GM19328 (cell line): ENCODE results near the gene HCFC2.
"Not testable (repeated sequence)": the region's sequence is repeated elsewhere in the genome, so short reads cannot be mapped to it uniquely, and the experiment has no call there.

Experiments used
- ATAC-seq: cut with Tn5 transposase; IDR thresholded peaks from one replicate; pipeline ENCODE4 v1.9.1; 2021; ENCODE audit warnings: mild to moderate bottlenecking, moderate library complexity; ENCODE audit not compliant: unreplicated experiment

Gene HCFC2

GRCh38 chr12:104064031-104064841, at the start of gene HCFC2:
TSS of gene HCFC2 (plus strand) at chr12:104064531. CDS start at chr12:104064561, 30 bp downstream.
- peak; percentile 88 for ATAC-seq

- not testable (repeated sequence) for ATAC-seq
These were observed 42.5 kb upstream of the HCFC2 start for GRCh38 chr12:104021862-104022261.

- no peak for ATAC-seq
These were observed 41.5 kb upstream of the HCFC2 start for GRCh38 chr12:104022786-104023185.

DNA sequence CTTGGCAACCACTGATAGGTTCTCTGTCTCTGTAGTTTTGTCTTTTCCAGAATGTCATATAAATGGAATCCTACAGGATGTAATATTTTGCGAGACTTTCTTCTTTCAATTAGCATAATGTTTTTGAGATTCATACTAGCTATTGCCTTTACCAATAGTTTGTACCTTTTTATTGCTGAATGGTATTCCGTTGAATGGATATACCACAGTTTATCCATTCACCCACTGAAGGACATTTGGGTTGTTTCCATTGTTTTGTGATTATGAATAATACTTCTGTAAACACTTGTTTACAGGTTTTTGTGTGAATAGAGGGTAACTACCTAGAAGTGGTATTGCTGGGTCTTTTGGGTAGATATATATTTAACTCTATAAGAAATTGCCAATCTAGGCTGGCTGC, 40.6 kb upstream of the HCFC2 start:
- no peak for ATAC-seq

DNA sequence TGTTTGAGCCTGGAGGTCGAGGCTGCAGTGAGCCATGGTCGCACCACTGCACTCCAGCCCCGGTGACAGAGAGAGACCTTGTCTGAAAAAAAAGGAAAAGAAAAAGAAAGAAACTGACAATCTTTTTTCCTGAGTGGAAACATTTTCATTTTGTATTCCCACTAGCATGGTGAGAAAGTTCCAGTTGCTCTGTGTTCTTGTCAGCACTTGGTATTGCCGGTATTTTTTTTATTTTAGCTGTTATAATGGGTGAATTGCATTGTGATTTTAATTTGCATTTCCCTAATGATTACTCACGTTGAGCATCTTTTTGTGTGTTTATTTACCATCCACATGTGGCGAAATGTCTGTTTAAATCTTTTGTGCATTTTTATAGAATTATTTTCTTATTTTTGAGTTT, 40.0 kb upstream of the HCFC2 start:
- no peak for ATAC-seq

- ATAC-seq: no peak
These were observed 38.6 kb upstream of the HCFC2 start for GRCh38 chr12:104025771-104026170.

GRCh38 chr12:104026841-104027599, 37.3 kb upstream of the HCFC2 start:
- no peak for ATAC-seq

DNA sequence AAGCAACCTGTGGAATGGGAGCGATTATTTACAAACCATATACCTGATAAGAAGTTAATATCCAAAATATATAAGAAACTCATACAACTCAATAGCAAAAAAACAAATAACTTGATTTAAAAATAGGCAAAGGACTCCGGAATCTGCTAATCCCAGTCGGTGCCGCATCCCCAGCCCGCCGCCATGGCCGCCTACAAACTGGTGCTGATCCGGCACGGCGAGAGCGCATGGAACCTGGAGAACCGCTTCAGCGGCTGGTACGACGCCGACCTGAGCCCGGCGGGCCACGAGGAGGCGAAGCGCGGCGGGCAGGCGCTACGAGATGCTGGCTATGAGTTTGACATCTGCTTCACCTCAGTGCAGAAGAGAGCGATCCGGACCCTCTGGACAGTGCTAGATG, 33.7 kb upstream of the HCFC2 start:
- not testable (repeated sequence) for ATAC-seq

DNA sequence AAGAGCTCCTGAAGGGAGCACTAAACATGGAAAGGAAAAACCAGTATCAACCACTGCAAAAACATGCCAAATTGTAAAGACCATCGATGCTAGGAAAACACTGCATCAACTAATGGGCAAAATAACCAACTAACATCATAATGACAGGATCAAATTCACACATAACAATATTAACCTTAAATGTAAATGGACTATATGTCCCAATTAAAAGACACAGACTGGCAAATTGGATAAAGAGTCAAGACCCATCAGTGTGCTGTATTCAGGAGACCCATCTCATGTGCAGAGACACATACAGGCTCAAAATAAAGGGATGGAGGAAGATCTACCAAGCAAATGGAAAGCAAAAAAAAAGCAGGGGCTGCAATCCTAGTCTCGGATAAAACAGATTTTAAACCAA, 28.2 kb upstream of the HCFC2 start:
- not testable (repeated sequence) for ATAC-seq

GRCh38 chr12:104039769-104040168, 24.6 kb upstream of the HCFC2 start:
- ATAC-seq: not testable (repeated sequence)

DNA sequence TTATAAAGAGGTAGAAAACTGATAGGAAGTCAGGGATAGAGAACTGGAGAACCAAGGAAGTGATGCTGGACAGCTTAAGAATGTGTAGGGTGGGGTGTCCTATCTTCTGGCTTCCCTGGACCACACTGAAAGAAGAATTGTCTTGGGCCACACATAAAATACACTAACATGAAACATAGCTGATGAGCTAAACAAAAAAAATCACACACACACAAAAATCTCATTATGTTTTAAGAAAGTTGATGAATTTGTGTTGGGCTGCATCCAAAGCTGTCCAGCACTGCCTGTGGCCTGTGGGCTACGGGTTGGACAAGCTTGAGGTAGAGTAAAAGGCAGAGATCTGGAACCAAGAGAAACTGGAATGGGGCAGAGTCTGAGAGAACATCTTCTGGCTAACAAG, 21.8 kb upstream of the HCFC2 start:
- no peak for ATAC-seq

DNA sequence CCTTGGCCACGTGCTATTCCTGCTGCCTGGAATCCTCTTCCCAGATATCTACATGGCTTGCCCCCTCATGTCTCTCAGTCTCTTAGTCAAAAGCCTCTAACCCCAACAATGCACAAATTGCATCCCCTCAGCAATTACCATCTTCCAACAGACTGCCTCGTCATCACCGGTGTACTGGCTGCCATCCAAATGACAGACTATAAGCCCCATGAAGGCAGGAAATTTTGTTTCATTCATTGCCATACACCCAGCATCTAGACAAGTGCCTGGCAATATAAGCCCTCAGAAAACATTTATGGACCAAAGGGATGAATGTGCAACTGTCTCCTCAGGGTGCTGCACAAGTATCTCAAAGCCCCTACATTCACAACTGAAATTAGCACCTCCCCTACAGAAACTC, 20.2 kb upstream of the HCFC2 start:
- ATAC-seq: no peak

DNA sequence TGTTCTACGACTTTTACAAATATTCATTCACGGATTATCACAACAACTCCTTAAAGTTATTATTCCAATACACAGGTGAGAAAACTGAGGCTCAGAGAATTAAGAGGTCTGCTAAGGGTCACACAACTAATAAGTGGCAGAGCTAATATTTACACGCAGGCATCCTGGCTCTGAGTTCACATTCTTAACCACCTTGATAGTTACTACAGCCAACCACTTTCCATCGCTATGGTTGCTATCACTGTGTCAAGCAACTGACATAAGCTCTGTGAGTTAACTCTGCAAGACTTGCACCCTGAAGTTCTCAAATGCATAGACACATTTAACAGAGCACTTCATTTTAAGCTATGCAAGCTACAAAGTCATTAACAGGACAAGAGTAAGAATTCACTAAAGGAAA, 18.0 kb upstream of the HCFC2 start:
- ATAC-seq: no peak

- no peak for ATAC-seq
These were observed 16.2 kb upstream of the HCFC2 start for GRCh38 chr12:104048162-104048561.

DNA sequence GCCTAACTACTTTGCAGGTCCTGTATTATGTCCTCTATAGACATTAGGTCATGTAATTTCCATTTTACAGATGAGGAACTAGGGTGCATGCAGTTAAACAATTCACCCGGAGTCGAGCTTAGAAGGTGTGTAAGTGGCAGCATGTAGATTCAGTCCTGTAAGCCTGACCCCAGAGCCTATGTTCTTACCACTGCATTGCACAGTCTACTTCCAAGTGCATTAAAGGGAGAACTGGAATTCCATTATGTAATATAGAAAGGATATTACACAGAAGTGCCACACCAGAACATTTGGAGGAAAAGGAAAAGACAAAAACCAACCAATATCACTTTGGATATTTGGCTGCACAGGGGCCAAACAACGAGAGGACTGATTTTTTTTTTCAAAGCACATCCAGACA, 15.5 kb upstream of the HCFC2 start:
- no peak for ATAC-seq

- no peak for ATAC-seq
These were observed 14.9 kb upstream of the HCFC2 start for GRCh38 chr12:104049278-104049902.

GRCh38 chr12:104049903-104050356, 14.4 kb upstream of the HCFC2 start, which contains the start of gene GLT8D2:
TSS of gene GLT8D2 (minus strand) at chr12:104050187. CDS start at chr12:104019648, 30,539 bp downstream.
- no peak for ATAC-seq

DNA sequence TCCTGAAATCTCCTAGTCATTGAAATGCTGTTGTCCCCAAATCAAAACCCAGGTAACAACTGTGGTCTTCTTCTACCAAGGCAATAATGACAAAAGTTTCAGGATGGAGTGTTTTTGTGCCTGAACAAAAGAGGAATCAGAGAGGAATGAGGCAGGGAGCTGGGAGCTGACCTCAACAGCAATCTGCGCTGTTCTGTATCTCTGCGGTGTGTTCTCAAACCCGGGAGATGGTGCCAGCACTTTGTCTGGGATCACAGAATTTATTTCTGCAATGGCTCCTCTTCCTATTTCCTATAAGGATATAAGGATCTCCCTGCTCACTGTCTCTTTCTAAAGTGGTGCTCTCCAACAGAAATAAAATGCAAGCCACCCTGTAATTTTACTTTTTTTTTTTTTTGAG, 13.9 kb upstream of the HCFC2 start:
- ATAC-seq: no peak

GRCh38 chr12:104054681-104055346, 9.5 kb upstream of the HCFC2 start:
- ATAC-seq: no peak

DNA sequence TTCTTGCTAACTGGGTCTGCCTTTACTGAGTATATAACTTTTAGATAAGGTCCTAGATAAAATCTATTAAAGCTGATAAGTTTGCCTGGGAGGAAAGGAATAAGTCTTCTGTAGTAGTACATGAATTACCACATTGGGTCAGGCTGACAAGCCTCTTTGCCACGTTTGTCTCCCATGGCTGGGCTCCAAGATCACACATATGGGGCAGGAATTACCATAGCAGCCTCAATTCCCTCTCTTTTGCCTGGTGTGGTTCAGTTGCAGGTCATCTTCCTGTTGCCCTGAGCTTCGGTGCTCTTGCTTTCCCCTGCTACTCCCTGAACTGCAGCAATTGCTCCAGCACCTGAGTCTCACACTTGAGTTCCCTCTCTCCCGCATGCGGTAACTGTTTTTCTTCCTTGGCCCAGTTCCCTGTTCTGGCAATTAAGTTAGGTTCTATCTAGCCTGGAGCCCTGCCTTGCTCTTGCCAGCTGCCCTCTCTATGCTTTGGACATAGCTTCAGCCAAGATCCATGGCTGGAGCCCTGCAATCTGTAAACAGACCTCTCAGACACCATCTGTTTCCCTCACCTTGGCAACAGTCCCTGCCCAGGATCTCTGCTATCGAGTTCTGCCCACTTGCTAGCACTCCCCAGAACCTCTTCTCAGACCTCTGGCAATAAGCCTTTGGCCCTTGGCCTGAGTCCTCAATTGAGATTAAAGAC, 8.5 kb upstream of the HCFC2 start:
- ATAC-seq: no peak
